H7 (cell line): Measurements from ENCODE around the gene GLI3. TPM values are rescaled to one million over a fixed set of nuclear protein-coding genes. Genes with fewer than 3 reads are reported as not detected.
A peak's percentile ranks its signal among the peaks of the same experiment; 100 is the strongest.

Source experiments
- DNase-seq: peaks from one replicate; pipeline ENCODE4 v3.0.0; 2012
- H3K27me3 ChIP-seq: 2 replicates; pipeline ENCODE4 v1.6.0; 2011; ENCODE audit warnings: mild to moderate bottlenecking, low read length; ENCODE audit not compliant: control insufficient read depth, insufficient read depth
- H3K36me3 ChIP-seq: replicated peaks from 2 replicates; pipeline ENCODE4 v1.5.1; 2011; ENCODE audit warnings: low read length; ENCODE audit not compliant: control insufficient read depth, insufficient read depth
- H3K4me3 ChIP-seq: 2 replicates; pipeline ENCODE4 v1.5.1; 2011; ENCODE audit warnings: low read depth, mild to moderate bottlenecking, control low read depth, low read length, moderate library complexity; ENCODE audit not compliant: insufficient read depth
- total RNA-seq: library from RNA; depleted of rRNA; stranded (reverse); fragments of >200 nt; shearing (Covaris generic); gene quantifications from 2 replicates; pipeline ENCODE4 v1.2.3, GENCODE V29; 2014

The GLI3 gene
- total RNA-seq, 1 experiment from 2014 or later, result 6.7 TPM

GRCh38 chr7:42097752-42098151, 139.3 kb downstream of the GLI3 start:
- no peak overlapping the region for H3K4me3 ChIP-seq
- peak; percentile 49 for DNase-seq
- no peaks in the 10 kb centered on the region for H3K36me3 ChIP-seq
- H3K27me3 ChIP-seq, result peaks cover 28% of the 10 kb centered on the region

- Histone ChIP-seq H3K27me3 (peaks cover 35% of the 10 kb centered on the region), H3K36me3 (no peaks in the 10 kb centered on the region), H3K4me3 (no peak overlapping the region)
- DNase-seq, result no peak
Measured at GRCh38 chr7:42096681-42097561, 140.1 kb downstream of the GLI3 start.

- Histone ChIP-seq H3K4me3 (no peak overlapping the region), H3K36me3 (no peaks in the 10 kb centered on the region), H3K27me3 (peaks cover 35% of the 10 kb centered on the region)
- DNase-seq, result no peak
Measured at GRCh38 chr7:42096268-42096667, 140.7 kb downstream of the GLI3 start.

GRCh38 chr7:42095791-42096190, 141.2 kb downstream of the GLI3 start:
- no peak overlapping the region for H3K4me3 ChIP-seq
- DNase-seq, result no peak
- H3K36me3 ChIP-seq, result no peaks in the 10 kb centered on the region
- H3K27me3 ChIP-seq, result peaks cover 35% of the 10 kb centered on the region

- H3K36me3 ChIP-seq, result no peaks in the 10 kb centered on the region
- H3K4me3 ChIP-seq, result no peak overlapping the region
- no peak for DNase-seq
- H3K27me3 ChIP-seq, result peaks cover 56% of the 10 kb centered on the region
Measured at GRCh38 chr7:42093349-42093905, 143.6 kb downstream of the GLI3 start.

- Histone ChIP-seq H3K27me3 (peaks cover 68% of the 10 kb centered on the region), H3K36me3 (no peaks in the 10 kb centered on the region), H3K4me3 (no peak overlapping the region)
- peak; percentile 74 for DNase-seq
Measured at GRCh38 chr7:42091461-42092291, 145.3 kb downstream of the GLI3 start.

- Histone ChIP-seq H3K27me3 (peaks cover 67% of the 10 kb centered on the region), H3K4me3 (no peak overlapping the region), H3K36me3 (no peaks in the 10 kb centered on the region)
- no peak for DNase-seq
Measured at GRCh38 chr7:42090806-42091205, 146.2 kb downstream of the GLI3 start.

- H3K4me3 ChIP-seq, result no peak overlapping the region
- no peaks in the 10 kb centered on the region for H3K36me3 ChIP-seq
- peaks cover 60% of the 10 kb centered on the region for H3K27me3 ChIP-seq
- DNase-seq, result no peak
Measured at GRCh38 chr7:42090056-42090455, 147.0 kb downstream of the GLI3 start.

- Histone ChIP-seq H3K27me3 (peaks cover 44% of the 10 kb centered on the region), H3K4me3 (no peak overlapping the region), H3K36me3 (no peaks in the 10 kb centered on the region)
- no peak for DNase-seq
Measured at GRCh38 chr7:42087616-42088015, 149.4 kb downstream of the GLI3 start.

- Histone ChIP-seq H3K4me3 (no peak overlapping the region), H3K36me3 (no peaks in the 10 kb centered on the region), H3K27me3 (peaks cover 38% of the 10 kb centered on the region)
- no peak for DNase-seq
Measured at GRCh38 chr7:42085531-42085930, 151.5 kb downstream of the GLI3 start.

GRCh38 chr7:42084263-42084662, 152.7 kb downstream of the GLI3 start:
- no peaks in the 10 kb centered on the region for H3K36me3 ChIP-seq
- H3K4me3 ChIP-seq, result no peak overlapping the region
- DNase-seq, result no peak
- H3K27me3 ChIP-seq, result peaks cover 26% of the 10 kb centered on the region

- DNase-seq, result no peak
- peaks cover 16% of the 10 kb centered on the region for H3K27me3 ChIP-seq
- H3K4me3 ChIP-seq, result no peak overlapping the region
- no peaks in the 10 kb centered on the region for H3K36me3 ChIP-seq
Measured at GRCh38 chr7:42083284-42083683, 153.7 kb downstream of the GLI3 start.

GRCh38 chr7:42082144-42082543, 154.9 kb downstream of the GLI3 start:
- Histone ChIP-seq H3K27me3 (peaks cover 7% of the 10 kb centered on the region; the same call in 1 of the 2 replicates), H3K36me3 (no peaks in the 10 kb centered on the region), H3K4me3 (no peak overlapping the region)
- DNase-seq, result no peak

- DNase-seq, result no peak
- Histone ChIP-seq H3K4me3 (no peak overlapping the region), H3K36me3 (no peaks in the 10 kb centered on the region), H3K27me3 (peaks cover 3% of the 10 kb centered on the region; the same call in 1 of the 2 replicates)
Measured at GRCh38 chr7:42081671-42082070, 155.3 kb downstream of the GLI3 start.
